K562 (cell line): ENCODE data around the gene GNAL. TPM values are rescaled to one million over a fixed set of nuclear protein-coding genes. Genes with fewer than 3 reads are reported as not detected.

Experiments used
- CBX3 ChIP-seq, 2 experiments: IDR thresholded peaks; 1 replicate in 1 of 2; 2 replicates in 1 of 2; pipeline ENCODE4 v1.6.1; 2012; ENCODE audit warnings: inconsistent platforms in 2 of 2, low read length in 2 of 2, borderline replicate concordance in 1 of 2, control low read depth in 1 of 2
- EP400 ChIP-seq: fragments of 450-650 bp; IDR thresholded peaks from 2 replicates; pipeline ENCODE4 v1.6.1; 2017; ENCODE audit warnings: antibody characterized with exemption, mild to moderate bottlenecking, moderate library complexity
- ETV1 ChIP-seq: fragments of 450-650 bp; conservative IDR thresholded peaks from 2 replicates; pipeline ENCODE4 v1.6.1; 2016; ENCODE audit warnings: missing genetic modification characterization, control low read depth, low read depth, missing compliant biosample characterization
- FOXA1 ChIP-seq: fragments of 450-650 bp; IDR thresholded peaks from 2 replicates; pipeline ENCODE4 v1.6.1; 2016; ENCODE audit warnings: mild to moderate bottlenecking, borderline replicate concordance
- FOXP1 ChIP-seq: sonication (generic); formaldehyde crosslinking; IDR thresholded peaks from 2 replicates; pipeline ENCODE4 v1.8.0; 2022; ENCODE audit warnings: mild to moderate bottlenecking, missing genetic modification reagents
- NFATC3 ChIP-seq: fragments of 450-650 bp; IDR thresholded peaks from 2 replicates; pipeline ENCODE4 v1.6.1; 2017; ENCODE audit warnings: mild to moderate bottlenecking
- NFXL1 ChIP-seq: fragments of 450-650 bp; formaldehyde crosslinking; IDR thresholded peaks from 2 replicates; pipeline ENCODE4 v1.4.0; 2021; ENCODE audit warnings: mild to moderate bottlenecking
- RBBP5 ChIP-seq: fragments of 200-600 bp; sonication (generic); IDR thresholded peaks from 2 replicates; pipeline ENCODE4 v1.6.1; 2012; ENCODE audit warnings: borderline replicate concordance, mild to moderate bottlenecking, low read length, control low read depth, inconsistent platforms; ENCODE audit not compliant: insufficient read depth, poor library complexity, severe bottlenecking
- SMARCA5 ChIP-seq: fragments of 450-650 bp; IDR thresholded peaks from 2 replicates; pipeline ENCODE4 v1.6.1; 2016
- TBL1XR1 ChIP-seq, 2 experiments: IDR thresholded peaks; 2 replicates each; pipeline ENCODE4 v1.6.1; 2012; ENCODE audit warnings: improper control_type of control experiment in 2 of 2, low read length in 2 of 2, mild to moderate bottlenecking in 1 of 2
- ZFX ChIP-seq: sonication (generic); formaldehyde crosslinking; IDR thresholded peaks from 2 replicates; pipeline ENCODE4 v1.8.0; 2022; ENCODE audit warnings: mild to moderate bottlenecking, missing genetic modification reagents, moderate library complexity
- ZNF174 ChIP-seq: fragments of 250-450 bp; sonication (Bioruptor Pico); IDR thresholded peaks from 2 replicates; pipeline ENCODE4 v1.4.0; 2020; ENCODE audit warnings: mild to moderate bottlenecking
- ZNF57 ChIP-seq: fragments of 450-650 bp; formaldehyde crosslinking; IDR thresholded peaks from 2 replicates; pipeline ENCODE4 v1.4.0; 2020; ENCODE audit warnings: mild to moderate bottlenecking, moderate library complexity
- polyA plus RNA-seq, 8 experiments: library from polyadenylated mRNA; depleted of rRNA in 4 of 8; stranded (reverse) in 5 of 8; unstranded in 3 of 8; fragments of >200 nt; fragmentation: Nextera tagmentation in 2 of 8; fragmentation: Illumina TruSeq in 1 of 8; extraction: Ambion mirVana in 2 of 8; extraction: Trizol in 1 of 8; gene quantifications; 2 replicates each; pipeline versions ENCODE4 v1.2.1 to v1.2.3, GENCODE V29; 2011 to 2014; ENCODE audit warnings: inconsistent platforms in 1 of 8, missing spikeins in 1 of 8
- total RNA-seq, 7 experiments: library from RNA; depleted of rRNA in 6 of 7; stranded (reverse); fragments of >200 nt in 6 of 7; fragmentation: Illumina TruSeq in 2 of 7; extraction: Trizol in 2 of 7; gene quantifications; 2 replicates each; pipeline versions ENCODE4 v1.2.1 to v1.2.3, GENCODE V29; 2011 to 2021; ENCODE audit warnings: low replicate concordance in 1 of 7
- TF ChIP-seq, protein P1 (sequence below): sonication (generic); formaldehyde crosslinking; IDR thresholded peaks from 2 replicates; pipeline ENCODE4 v1.4.0; 2020; ENCODE audit warnings: mild to moderate bottlenecking, missing genetic modification reagents
- TF ChIP-seq, protein P2 (sequence below), 2 experiments: fragments of 450-650 bp; conservative IDR thresholded peaks; 2 replicates each; pipeline ENCODE4 v1.6.1; 2017; ENCODE audit warnings: mild to moderate bottlenecking in 2 of 2, moderate library complexity in 2 of 2
- TF ChIP-seq, protein P3 (sequence below), 2 experiments: IDR thresholded peaks; 2 replicates each; pipeline ENCODE4 v1.6.1; 2011; ENCODE audit warnings: borderline replicate concordance in 1 of 2, control low read depth in 1 of 2, low read depth in 1 of 2, low read length in 1 of 2, mild to moderate bottlenecking in 1 of 2, mixed read lengths in 1 of 2, moderate library complexity in 1 of 2; ENCODE audit not compliant: insufficient read depth in 1 of 2, insufficient read length in 1 of 2, poor library complexity in 1 of 2, severe bottlenecking in 1 of 2; ENCODE audit errors: extremely low read depth in 1 of 2
- TF ChIP-seq, protein P4 (sequence below): fragments of 450-650 bp; formaldehyde crosslinking; IDR thresholded peaks from 2 replicates; pipeline ENCODE4 v1.4.0; 2020; ENCODE audit warnings: mild to moderate bottlenecking, moderate library complexity

The GNAL gene
- total and polyA plus RNA-seq, 9 of the 15 experiments (the other 6 are each of a cell fraction or from before 2014, with no cell fraction given), result under 0.01 to 0.10 (median 0.01) TPM; not detected in 5

DNA sequence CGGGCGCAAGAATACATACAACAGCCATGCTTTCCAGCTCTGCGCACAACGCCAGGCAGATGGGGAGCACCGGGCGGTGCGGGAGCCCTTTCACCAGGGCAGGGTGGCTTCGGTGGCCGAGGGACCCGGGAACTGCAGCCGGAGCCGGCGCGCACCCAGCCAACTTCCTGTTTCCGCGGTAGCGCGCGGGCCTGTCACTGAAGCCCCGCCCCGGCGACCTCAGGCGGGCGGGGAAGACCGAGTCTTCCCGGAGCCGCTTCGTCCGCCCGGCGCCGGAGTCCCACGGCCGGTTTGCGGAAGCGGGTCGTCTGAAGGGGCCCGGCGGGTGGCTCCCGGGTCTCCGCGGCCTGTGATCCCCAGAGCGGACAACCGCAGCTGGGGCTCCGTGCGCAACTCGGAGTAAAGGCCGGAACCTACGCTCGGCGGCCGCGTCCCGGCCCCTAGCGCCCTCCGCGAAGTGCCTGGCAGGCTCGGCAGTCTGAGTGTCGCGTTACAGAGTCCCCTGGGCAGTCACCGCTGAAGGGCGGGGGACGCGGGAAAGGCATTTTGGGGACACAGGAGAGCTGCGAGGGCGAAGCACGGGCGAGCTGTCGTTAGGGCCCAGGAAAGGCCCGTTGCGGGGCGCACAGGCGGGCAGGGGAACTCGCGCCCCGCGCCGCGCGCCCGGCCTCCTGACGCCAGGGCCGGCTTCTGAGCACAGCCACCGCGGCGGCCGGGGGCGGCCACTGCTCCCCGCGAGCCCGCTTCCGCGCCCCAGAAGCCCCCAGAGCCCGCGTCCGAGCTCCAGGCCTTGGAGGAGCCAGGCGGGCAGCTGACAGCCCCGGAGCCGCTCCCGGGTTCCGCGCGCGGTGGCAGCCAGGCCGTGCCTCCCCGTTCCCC, 219.4 kb downstream of the GNAL start, which contains the start of gene MPPE1 (continued):
- TF ChIP-seq, protein P1, sequence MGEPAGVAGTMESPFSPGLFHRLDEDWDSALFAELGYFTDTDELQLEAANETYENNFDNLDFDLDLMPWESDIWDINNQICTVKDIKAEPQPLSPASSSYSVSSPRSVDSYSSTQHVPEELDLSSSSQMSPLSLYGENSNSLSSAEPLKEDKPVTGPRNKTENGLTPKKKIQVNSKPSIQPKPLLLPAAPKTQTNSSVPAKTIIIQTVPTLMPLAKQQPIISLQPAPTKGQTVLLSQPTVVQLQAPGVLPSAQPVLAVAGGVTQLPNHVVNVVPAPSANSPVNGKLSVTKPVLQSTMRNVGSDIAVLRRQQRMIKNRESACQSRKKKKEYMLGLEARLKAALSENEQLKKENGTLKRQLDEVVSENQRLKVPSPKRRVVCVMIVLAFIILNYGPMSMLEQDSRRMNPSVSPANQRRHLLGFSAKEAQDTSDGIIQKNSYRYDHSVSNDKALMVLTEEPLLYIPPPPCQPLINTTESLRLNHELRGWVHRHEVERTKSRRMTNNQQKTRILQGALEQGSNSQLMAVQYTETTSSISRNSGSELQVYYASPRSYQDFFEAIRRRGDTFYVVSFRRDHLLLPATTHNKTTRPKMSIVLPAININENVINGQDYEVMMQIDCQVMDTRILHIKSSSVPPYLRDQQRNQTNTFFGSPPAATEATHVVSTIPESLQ (CRISPR knock-in tag), result no peak
- no peak for TF ChIP-seq ZNF57 (CRISPR knock-in tag)
- no peak for TF ChIP-seq CBX3 (IDR thresholded peaks at IDR 0.05; ENCODE audit: borderline replicate concordance in 1 of 2, low read length in 2 of 2)
- TF ChIP-seq, protein P2, sequence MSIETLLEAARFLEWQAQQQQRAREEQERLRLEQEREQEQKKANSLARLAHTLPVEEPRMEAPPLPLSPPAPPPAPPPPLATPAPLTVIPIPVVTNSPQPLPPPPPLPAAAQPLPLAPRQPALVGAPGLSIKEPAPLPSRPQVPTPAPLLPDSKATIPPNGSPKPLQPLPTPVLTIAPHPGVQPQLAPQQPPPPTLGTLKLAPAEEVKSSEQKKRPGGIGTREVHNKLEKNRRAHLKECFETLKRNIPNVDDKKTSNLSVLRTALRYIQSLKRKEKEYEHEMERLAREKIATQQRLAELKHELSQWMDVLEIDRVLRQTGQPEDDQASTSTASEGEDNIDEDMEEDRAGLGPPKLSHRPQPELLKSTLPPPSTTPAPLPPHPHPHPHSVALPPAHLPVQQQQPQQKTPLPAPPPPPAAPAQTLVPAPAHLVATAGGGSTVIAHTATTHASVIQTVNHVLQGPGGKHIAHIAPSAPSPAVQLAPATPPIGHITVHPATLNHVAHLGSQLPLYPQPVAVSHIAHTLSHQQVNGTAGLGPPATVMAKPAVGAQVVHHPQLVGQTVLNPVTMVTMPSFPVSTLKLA (conservative IDR thresholded peaks at IDR 0.05), result peak; percentile 39 to 80; a peak in 3 of 4 replicates
- peak; percentile 72 for TF ChIP-seq EP400
- peak; percentile 62 for TF ChIP-seq ETV1 (tag)
- TF ChIP-seq, protein P3, sequence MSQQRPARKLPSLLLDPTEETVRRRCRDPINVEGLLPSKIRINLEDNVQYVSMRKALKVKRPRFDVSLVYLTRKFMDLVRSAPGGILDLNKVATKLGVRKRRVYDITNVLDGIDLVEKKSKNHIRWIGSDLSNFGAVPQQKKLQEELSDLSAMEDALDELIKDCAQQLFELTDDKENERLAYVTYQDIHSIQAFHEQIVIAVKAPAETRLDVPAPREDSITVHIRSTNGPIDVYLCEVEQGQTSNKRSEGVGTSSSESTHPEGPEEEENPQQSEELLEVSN (IDR thresholded peaks at IDR 0.05; ENCODE audit: borderline replicate concordance in 1 of 2, extremely low read depth in 1 of 2, insufficient read depth in 1 of 2, insufficient read length in 1 of 2, low read depth in 1 of 2, low read length in 1 of 2, poor library complexity in 1 of 2, severe bottlenecking in 1 of 2), result peak; percentile 22 to 65
- peak; percentile 98 for TF ChIP-seq ZFX (CRISPR knock-in tag)
- TF ChIP-seq, protein P4, sequence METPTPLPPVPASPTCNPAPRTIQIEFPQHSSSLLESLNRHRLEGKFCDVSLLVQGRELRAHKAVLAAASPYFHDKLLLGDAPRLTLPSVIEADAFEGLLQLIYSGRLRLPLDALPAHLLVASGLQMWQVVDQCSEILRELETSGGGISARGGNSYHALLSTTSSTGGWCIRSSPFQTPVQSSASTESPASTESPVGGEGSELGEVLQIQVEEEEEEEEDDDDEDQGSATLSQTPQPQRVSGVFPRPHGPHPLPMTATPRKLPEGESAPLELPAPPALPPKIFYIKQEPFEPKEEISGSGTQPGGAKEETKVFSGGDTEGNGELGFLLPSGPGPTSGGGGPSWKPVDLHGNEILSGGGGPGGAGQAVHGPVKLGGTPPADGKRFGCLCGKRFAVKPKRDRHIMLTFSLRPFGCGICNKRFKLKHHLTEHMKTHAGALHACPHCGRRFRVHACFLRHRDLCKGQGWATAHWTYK, result 0 out of 2 replicates have a peak, but pooled peaks have one; percentile 41
- TF ChIP-seq FOXA1, result no peak
- no peak for TF ChIP-seq NFXL1 (CRISPR knock-in tag)
- no peak for TF ChIP-seq ZNF174 (CRISPR knock-in tag)
- no peak for TF ChIP-seq TBL1XR1 (IDR thresholded peaks at IDR 0.05; ENCODE audit: low read length in 2 of 2)
- TF ChIP-seq FOXP1 (CRISPR knock-in tag), result 0 out of 2 replicates have a peak, but pooled peaks have one; percentile 59
- TF ChIP-seq SMARCA5, result no peak
- TF ChIP-seq NFATC3, result no peak
- no peak for TF ChIP-seq RBBP5
